ENCODE results near the gene LEP.
A peak's percentile ranks its signal among the peaks of the same experiment; 100 is the strongest.

The LEP gene

GRCh38 chr7:128240696-128241386, at the start of gene LEP:
Gene LEP (plus strand): TSS chr7:128241278. CDS start chr7:128252019, 10,741 bp downstream.
- DNase-seq = no peak

DNA sequence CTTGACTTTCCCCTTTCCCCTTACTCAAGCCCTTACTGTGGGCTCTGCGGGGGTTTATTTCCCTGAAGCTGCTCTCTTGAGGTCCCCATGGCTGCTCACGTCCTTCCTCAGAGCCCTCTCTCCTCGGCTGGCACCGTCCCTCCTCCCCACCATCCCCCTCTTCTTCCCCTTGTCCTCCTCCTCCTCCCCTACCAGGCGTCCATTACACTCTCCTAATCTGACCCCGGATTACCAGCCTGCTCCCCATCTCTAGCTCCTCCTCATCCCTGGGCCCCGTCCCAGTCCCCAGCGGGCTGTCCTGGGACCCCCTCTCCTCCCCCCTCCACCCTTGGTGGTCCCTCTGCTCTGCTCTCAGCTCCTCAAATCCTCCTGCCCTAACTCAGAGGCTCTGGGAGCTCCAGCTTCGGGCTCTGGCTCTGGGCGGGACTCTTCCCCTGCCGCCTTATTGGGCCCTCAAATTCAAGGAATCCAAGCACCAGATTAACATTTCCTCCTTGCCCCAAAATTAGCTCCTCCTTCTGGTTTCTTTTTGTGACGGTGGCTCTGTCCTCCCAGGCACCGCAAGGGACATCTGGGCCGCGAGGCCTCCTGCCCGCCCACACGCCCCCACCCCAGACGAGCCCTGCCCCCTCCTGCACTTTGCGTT, 48.5 kb upstream of the LEP start:
- no peak for DNase-seq

- DNase-seq = no peak
Observed at GRCh38 chr7:128194533-128195282, 46.4 kb upstream of the LEP start.

GRCh38 chr7:128197589-128197988, 43.5 kb upstream of the LEP start:
- no peak for DNase-seq

DNA sequence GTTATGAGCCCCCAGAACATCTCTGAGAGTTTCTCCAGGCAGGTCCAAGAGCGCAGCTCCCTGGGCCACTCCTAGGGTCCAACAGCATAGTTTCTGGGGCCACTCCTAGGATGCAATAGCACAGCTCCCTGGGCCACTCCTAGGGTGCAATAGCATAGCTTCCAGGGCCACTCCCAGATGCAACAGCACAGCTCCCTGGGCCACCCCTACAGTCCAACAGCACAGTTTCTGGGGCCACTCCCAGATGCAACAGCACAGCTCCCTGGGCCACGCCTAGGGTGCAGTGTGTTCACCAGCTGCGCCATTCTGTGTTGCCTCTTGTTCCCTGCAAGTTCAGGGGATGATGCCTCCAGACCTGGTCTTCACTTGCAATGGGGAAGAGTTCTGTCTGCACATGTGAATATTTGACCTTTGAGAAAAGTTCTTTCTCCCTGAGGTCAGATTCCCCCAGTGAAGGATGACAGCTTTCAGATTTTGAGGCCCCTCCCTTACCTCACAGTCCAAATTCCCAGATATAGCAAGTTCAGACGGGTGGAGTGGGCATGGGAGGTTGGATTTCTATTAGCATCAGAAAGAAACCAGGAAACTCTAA, 43.0 kb upstream of the LEP start:
- no peak for DNase-seq

DNA sequence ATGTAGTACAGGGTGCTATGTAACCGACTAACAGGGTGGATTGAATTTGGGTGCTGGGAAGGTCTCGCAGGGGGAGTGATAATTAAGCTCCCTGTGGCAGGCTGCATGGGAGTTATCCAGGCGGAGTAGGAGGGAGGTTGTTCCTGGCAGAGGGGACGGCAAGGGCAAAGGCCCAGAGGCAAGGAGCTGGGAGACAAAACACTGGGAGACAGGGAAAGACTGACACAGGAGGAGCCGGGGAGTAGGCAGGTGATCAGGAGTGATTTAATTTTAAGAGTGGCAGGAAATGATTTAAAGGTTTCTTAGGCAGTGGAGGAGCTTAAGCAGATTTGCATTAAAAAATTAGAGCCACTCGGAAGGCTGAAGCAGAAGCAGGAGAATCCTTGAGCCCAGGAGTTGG, 40.7 kb upstream of the LEP start:
- DNase-seq = peak; percentile 77

DNA sequence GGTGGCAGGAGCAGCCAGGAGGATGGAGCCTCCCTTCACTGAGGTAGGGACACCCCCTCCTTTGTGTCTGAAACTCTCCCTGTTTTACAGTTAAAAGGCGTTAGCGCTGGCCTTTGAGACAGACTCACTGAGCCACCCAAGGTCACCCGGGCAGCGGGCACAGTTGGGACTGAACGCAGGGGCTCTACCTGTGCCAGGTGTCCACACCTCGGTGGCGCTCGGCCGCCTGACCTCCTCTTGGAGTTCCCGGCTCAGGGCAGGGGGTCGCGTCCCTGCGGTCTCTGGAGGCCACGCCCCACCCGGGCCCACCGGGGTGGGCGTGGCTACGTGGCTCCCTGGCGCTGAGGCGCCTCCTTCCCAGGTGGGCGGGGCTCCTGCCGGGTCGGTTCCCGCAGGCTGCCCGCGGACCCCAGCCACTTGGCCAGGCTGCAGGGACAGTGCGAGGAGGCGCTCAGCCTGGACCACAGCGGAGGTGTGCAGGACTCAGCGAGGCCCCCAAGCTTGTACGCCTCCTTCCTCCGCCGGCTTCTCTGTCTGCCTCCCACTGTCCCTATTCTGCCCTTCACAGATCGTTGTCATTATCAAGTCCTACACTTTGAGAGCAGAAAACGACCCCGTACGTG, 39.9 kb upstream of the LEP start:
- DNase-seq = peak; percentile 58

GRCh38 chr7:128201690-128202085, 39.4 kb upstream of the LEP start:
- DNase-seq = no peak

DNA sequence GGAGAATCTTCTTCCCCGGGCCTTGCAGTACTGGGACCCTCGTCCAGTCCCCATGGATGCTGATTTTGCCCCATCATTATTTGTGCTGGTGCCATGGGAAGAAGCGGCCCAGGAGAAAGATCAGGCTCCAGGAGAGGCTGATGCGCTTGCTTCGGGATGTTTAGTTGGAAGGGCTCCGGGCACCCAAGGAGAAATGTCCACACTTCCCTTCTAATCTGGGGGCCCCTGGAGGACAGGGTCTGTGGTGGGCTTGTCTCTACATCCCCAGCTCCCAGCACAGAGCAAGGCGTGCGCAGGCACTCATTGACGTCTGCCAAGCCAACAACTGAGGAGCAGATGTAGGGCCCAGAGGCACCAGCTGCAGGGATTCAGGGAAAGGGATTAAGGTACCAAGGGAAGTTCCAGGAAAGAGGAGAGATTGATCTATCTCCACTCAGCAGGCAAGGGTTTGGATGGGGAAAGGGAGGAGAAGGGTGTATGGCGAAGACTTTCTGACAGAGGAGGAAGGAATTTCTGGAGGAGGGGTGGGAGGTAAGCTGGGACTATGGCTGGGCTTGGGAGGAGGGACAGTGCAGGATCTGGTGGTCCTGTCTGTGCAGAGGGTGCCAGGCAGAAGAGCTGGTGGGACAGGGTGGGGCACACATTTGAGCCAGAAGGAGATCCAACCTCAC, 38.7 kb upstream of the LEP start:
- DNase-seq = peak; percentile 86

GRCh38 chr7:128203047-128203491, 38.0 kb upstream of the LEP start:
- DNase-seq = no peak

GRCh38 chr7:128203710-128204214, 37.3 kb upstream of the LEP start:
- DNase-seq = no peak

DNA sequence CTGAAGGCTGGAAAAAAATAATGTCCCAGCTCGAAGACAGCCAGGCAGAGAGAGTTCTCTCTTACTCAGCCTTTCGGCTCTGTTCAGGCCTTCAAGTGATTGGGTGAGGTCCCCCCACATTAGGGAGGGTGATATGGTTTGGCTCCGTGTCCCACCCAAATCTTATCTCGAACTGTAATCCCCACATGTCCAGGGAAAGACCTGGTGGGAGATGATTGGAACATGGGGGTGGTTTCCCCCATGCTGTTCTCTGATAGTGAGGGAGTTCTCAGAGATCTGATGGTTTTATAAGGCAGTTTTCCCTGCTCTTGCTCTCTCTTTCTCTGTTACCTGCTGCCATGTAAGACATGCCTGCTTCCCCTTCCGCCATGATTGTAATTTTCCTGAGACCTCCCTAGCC, 36.6 kb upstream of the LEP start:
- no peak for DNase-seq

DNA sequence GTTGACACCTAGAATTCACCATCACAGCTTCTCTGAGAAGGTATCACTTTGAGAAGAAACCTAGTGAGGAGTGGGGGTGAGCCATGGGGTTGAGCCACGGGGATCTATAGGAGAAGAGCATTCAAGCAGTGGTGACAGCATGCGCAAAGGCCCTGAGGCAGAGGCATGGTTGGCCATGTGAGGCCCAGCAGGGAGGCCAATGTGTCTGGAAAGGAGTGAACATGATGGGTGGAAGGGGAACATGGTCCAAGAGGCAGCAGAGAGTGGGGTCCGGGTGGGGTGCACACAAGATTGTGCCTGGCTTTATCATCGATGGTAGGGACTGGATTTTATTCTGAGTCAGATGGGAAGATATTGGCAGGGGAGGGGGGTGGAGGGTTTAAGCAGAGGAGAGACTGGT, 36.0 kb upstream of the LEP start:
- no peak for DNase-seq

DNA sequence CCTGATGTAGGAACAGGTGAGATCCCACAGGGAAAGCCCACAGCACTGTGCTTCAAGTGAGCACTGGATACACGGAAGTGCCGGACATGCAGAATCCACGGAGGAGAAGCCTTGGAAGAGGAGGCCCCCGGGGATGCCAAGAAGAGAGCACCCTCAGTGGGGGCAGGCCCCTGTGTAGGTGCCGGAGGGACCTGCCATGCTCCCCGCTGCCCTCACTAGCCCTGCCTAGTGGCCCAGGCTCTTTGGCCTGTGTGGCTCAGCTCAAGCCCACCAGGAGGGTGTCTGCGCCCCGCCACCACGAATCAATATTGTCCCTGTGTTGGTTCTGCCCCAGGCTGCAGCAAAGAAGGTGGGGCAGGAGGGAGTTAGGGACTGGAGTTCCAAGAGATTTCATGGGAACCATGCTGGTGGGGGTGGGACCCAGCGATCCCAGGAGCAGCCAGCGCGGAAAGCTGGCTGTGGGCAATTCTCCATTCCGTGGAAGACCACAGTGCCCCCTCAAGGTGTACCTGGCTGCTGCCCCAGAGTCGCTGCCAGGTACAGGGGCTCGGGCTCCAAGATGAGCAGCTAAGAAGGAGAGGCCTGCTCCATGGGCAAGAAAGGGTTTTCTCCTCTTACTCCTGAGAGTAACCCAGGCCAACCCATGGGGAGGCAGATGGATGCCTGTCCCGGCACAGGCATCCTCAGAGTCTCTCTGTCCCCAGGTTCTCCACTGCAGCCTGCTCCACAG, 34.9 kb upstream of the LEP start:
- DNase-seq = no peak

DNA sequence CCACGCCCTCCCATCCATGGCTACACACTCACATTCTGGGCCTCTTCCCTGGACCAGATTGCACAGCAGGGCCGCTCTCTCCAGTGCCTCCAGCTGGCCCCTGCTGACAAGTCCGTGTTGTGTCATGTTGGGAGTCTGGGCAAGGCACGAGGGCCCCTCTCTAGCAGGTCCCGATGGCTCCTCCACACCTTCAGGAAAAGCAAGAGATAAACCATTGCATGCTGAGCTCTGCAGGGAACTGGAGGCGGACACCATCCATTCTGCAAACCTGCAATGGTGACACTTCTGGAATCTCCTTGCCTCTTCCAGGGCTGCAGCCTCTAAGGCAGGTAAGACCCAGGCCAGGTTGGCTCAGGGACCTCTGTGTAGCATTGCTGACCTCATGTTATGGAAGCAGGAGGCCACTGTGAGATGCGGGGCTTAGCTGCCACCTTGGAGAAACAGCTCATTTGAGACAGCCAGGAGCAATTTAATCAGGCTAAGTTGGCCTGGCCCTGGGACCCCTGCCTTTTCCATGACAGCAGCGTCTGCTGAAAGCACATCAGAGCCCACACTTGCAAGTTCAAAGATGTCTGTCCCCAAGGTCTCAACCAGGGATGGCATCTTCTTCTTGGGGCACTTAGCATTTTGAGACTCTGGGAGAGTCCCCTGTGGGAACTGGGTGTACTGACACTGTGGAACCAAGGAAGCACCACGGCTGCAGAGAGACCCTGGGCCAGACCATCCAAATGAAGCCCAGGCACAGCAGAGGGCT, 34.2 kb upstream of the LEP start:
- DNase-seq = no peak

- no peak for DNase-seq
Observed at GRCh38 chr7:128207609-128208008, 33.5 kb upstream of the LEP start.

GRCh38 chr7:128209229-128210035, 31.6 kb upstream of the LEP start:
- peak; percentile 83 for DNase-seq

- DNase-seq = no peak
Observed at GRCh38 chr7:128210036-128210347, 31.1 kb upstream of the LEP start.

GRCh38 chr7:128210590-128211570, 30.2 kb upstream of the LEP start:
- no peak for DNase-seq
